IMR-90 (cell line): ENCODE results near the gene SSX2IP. TPM values are rescaled to one million over a fixed set of nuclear protein-coding genes. Genes with fewer than 3 reads are reported as not detected.

Experiments
- ATAC-seq: fragments of 200-7000 bp; cut with Tn5 transposase; 2 replicates; pipeline ENCODE4 v1.9.1; 2020; ENCODE audit warnings: low read depth, mild to moderate bottlenecking, moderate library complexity
- BruUV-seq: library from RNA; stranded (reverse); fragments of 400-500 nt; replicated peaks from 2 replicates; lab custom pipeline; 2021; lab: Mats Ljungman, UMichigan
- CTCF ChIA-PET: fragments of 300-600 bp; formaldehyde crosslinking; extraction: SDS; loops from one replicate; lab custom pipeline; 2021; ENCODE audit warnings: antibody characterized with exemption; lab: Yijun Ruan, JAX
- POLR2A ChIA-PET: fragments of 300-600 bp; sonication (Branson Sonifier 250); formaldehyde crosslinking; loops from one replicate; lab custom pipeline; 2022; ENCODE audit warnings: antibody characterized with exemption; ENCODE audit not compliant: unreplicated experiment; lab: Charles Lee
- DNase-seq: peaks from one replicate; pipeline ENCODE4 v3.0.0; 2013
- H2AFZ ChIP-seq: replicated peaks from 2 replicates; pipeline ENCODE3; 2013; ENCODE audit warnings: low read length, mild to moderate bottlenecking; ENCODE audit not compliant: poor library complexity
- H2AK5ac ChIP-seq: 2 replicates; pipeline ENCODE4 v1.6.1; 2013; ENCODE audit warnings: low read depth, low read length, inconsistent platforms
- H2AK9ac ChIP-seq: replicated peaks from 2 replicates; pipeline ENCODE3; 2013; ENCODE audit warnings: mild to moderate bottlenecking, low read depth, low read length, moderate library complexity; ENCODE audit not compliant: poor library complexity
- H2BK120ac ChIP-seq: 2 replicates; pipeline ENCODE4 v1.6.1; 2013; ENCODE audit warnings: low read depth, low read length, inconsistent platforms
- H2BK15ac ChIP-seq: 3 replicates; pipeline ENCODE4 v1.6.1; 2013; ENCODE audit warnings: low read depth, low read length, inconsistent platforms
- H2BK20ac ChIP-seq: 2 replicates; pipeline ENCODE4 v1.6.1; 2013; ENCODE audit warnings: low read depth, mild to moderate bottlenecking, inconsistent platforms, low read length, moderate library complexity
- H2BK5ac ChIP-seq: 2 replicates; pipeline ENCODE4 v1.6.1; 2013; ENCODE audit warnings: mild to moderate bottlenecking, low read depth, low read length, inconsistent platforms; ENCODE audit not compliant: poor library complexity, severe bottlenecking
- H3K14ac ChIP-seq: replicated peaks from 2 replicates; pipeline ENCODE4 v1.6.1; 2013; ENCODE audit warnings: low read depth, low read length, inconsistent platforms
- H3K18ac ChIP-seq: 2 replicates; pipeline ENCODE4 v1.6.1; 2013; ENCODE audit warnings: low read depth, low read length, control low read depth
- H3K23ac ChIP-seq: 2 replicates; pipeline ENCODE4 v1.6.1; 2013; ENCODE audit warnings: low read depth, low read length, inconsistent platforms
- H3K27ac ChIP-seq: 2 replicates; pipeline ENCODE4 v1.5.1; 2013; ENCODE audit warnings: mild to moderate bottlenecking, control low read depth, low read length; ENCODE audit not compliant: insufficient read depth
- H3K27me3 ChIP-seq: 2 replicates; pipeline ENCODE4 v1.6.1; 2013; ENCODE audit warnings: low read length; ENCODE audit not compliant: control insufficient read depth, insufficient read depth
- H3K36me3 ChIP-seq: 2 replicates; pipeline ENCODE4 v1.6.1; 2013; ENCODE audit warnings: low read length, mixed read lengths; ENCODE audit not compliant: control insufficient read depth, insufficient read depth
- H3K4ac ChIP-seq: 2 replicates; pipeline ENCODE4 v1.6.1; 2013; ENCODE audit warnings: low read depth, low read length, inconsistent platforms
- H3K4me1 ChIP-seq: 2 replicates; pipeline ENCODE4 v1.6.1; 2013; ENCODE audit warnings: low read length, mixed read lengths; ENCODE audit not compliant: control insufficient read depth, insufficient read depth
- H3K4me2 ChIP-seq: 2 replicates; pipeline ENCODE4 v1.6.1; 2013; ENCODE audit warnings: low read depth, mild to moderate bottlenecking, control low read depth, low read length, moderate library complexity
- H3K4me3 ChIP-seq: 2 replicates; pipeline ENCODE4 v1.5.1; 2013; ENCODE audit warnings: low read depth, mild to moderate bottlenecking, control low read depth, low read length, moderate library complexity; ENCODE audit not compliant: insufficient read depth
- H3K56ac ChIP-seq: 2 replicates; pipeline ENCODE4 v1.6.1; 2013; ENCODE audit warnings: low read length, inconsistent platforms; ENCODE audit not compliant: insufficient read depth; ENCODE audit errors: extremely low read depth
- H3K79me1 ChIP-seq, 2 experiments: 2 replicates each; pipeline ENCODE4 v1.6.1; 2013; ENCODE audit warnings: low read length in 2 of 2, inconsistent platforms in 1 of 2, low read depth in 1 of 2
- H3K9ac ChIP-seq: 2 replicates; pipeline ENCODE4 v1.6.1; 2013; ENCODE audit warnings: low read depth, low read length, control low read depth
- H3K9me1 ChIP-seq: 2 replicates; pipeline ENCODE4 v1.6.1; 2013; ENCODE audit warnings: low read length, inconsistent platforms; ENCODE audit not compliant: insufficient read depth
- H3K9me3 ChIP-seq: 2 replicates; pipeline ENCODE4 v1.6.1; 2013; ENCODE audit warnings: low read length; ENCODE audit not compliant: control insufficient read depth, insufficient read depth
- H4K20me1 ChIP-seq: 2 replicates; pipeline ENCODE4 v1.6.1; 2013; ENCODE audit warnings: low read length, inconsistent platforms; ENCODE audit not compliant: insufficient read depth
- H4K5ac ChIP-seq: 2 replicates; pipeline ENCODE4 v1.6.1; 2013; ENCODE audit warnings: mild to moderate bottlenecking, low read depth, low read length, control low read depth
- H4K8ac ChIP-seq, 2 experiments: 2 replicates each; pipeline ENCODE4 v1.6.1; 2013; ENCODE audit warnings: low read depth in 2 of 2, low read length in 2 of 2, control low read depth in 1 of 2, inconsistent platforms in 1 of 2
- H4K91ac ChIP-seq: 2 replicates; pipeline ENCODE4 v1.6.1; 2013; ENCODE audit warnings: low read depth, low read length, inconsistent platforms; ENCODE audit not compliant: insufficient read depth
- BHLHE40 ChIP-seq: fragments of 150-350 bp; IDR thresholded peaks from 2 replicates; pipeline ENCODE4 v1.6.1; 2016; ENCODE audit warnings: mild to moderate bottlenecking, low read depth, low read length
- CEBPB ChIP-seq: IDR thresholded peaks from 2 replicates; pipeline ENCODE4 v1.6.1; 2012; ENCODE audit warnings: low read depth, low read length, improper control_type of control experiment
- CHD1 ChIP-seq: IDR thresholded peaks from 2 replicates; pipeline ENCODE4 v1.6.1; 2012; ENCODE audit warnings: low read depth, low read length, improper control_type of control experiment
- CTCF ChIP-seq: conservative IDR thresholded peaks from 2 replicates; pipeline ENCODE4 v1.5.1; 2012; ENCODE audit warnings: mild to moderate bottlenecking, low read depth, low read length, improper control_type of control experiment
- FOS ChIP-seq: fragments of 150-350 bp; IDR thresholded peaks from 2 replicates; pipeline ENCODE4 v1.6.1; 2016; ENCODE audit warnings: low read depth, low read length
- MAFK ChIP-seq: IDR thresholded peaks from 2 replicates; pipeline ENCODE4 v1.6.1; 2012; ENCODE audit warnings: low read depth, low read length, improper control_type of control experiment
- MAZ ChIP-seq: IDR thresholded peaks from 2 replicates; pipeline ENCODE4 v1.6.1; 2012; ENCODE audit warnings: low read depth, mild to moderate bottlenecking, low read length, improper control_type of control experiment, moderate library complexity, borderline replicate concordance
- RAD21 ChIP-seq: IDR thresholded peaks from 2 replicates; pipeline ENCODE4 v1.6.1; 2012; ENCODE audit warnings: low read length, improper control_type of control experiment
- RCOR1 ChIP-seq: IDR thresholded peaks from 2 replicates; pipeline ENCODE4 v1.6.1; 2012; ENCODE audit warnings: mild to moderate bottlenecking, low read length, improper control_type of control experiment; ENCODE audit not compliant: insufficient replicate concordance
- RFX5 ChIP-seq: IDR thresholded peaks from 2 replicates; pipeline ENCODE4 v1.8.0; 2012; ENCODE audit warnings: low read depth, mild to moderate bottlenecking, low read length, moderate library complexity
- SMC3 ChIP-seq: fragments of 150-350 bp; IDR thresholded peaks from 2 replicates; pipeline ENCODE4 v1.6.1; 2016; ENCODE audit warnings: low read depth, mild to moderate bottlenecking, antibody characterized with exemption, low read length, moderate library complexity
- USF2 ChIP-seq: fragments of 150-350 bp; IDR thresholded peaks from 2 replicates; pipeline ENCODE4 v1.6.1; 2017; ENCODE audit warnings: mild to moderate bottlenecking, antibody characterized with exemption, low read length, low read depth
- WGBS, 2 experiments: methylation state at CpG; one replicate each; pipeline versions ENCODE4 v1.1.5 to v1.1.7; 2013; ENCODE audit warnings: missing lambda C conversion rate in 2 of 2; ENCODE audit not compliant: insufficient read length in 1 of 2; ENCODE audit errors: extremely low coverage in 2 of 2; 5-methylcytosine and 5-hydroxymethylcytosine counted together
- dilution Hi-C: fragments of 300-500 bp; cut with HindIII; formaldehyde crosslinking; loops from one replicate; pipeline ENCODE4 v1.14.3; 2018; ENCODE audit warnings: low sequenced_read_pairs; ENCODE audit not compliant: unreplicated experiment
- in situ Hi-C: fragments of 300-500 bp; cut with MboI; formaldehyde crosslinking; loops from 3 replicates; pipeline ENCODE4 v1.14.3; 2019; ENCODE audit warnings: low sequenced_read_pairs, inconsistent platforms, mixed read lengths
- intact Hi-C: fragments of 100-400 bp; cut with micrococcal nuclease; formaldehyde crosslinking; loops from 2 replicates; pipeline ENCODE4 v1.10.0; 2022
- polyA plus RNA-seq, 3 experiments: library from polyadenylated mRNA; depleted of rRNA; stranded (reverse); fragments of >200 nt; gene quantifications; 2 replicates each; pipeline ENCODE4 v1.2.3, GENCODE V29; 2012; ENCODE audit warnings: low replicate concordance in 1 of 3
- total RNA-seq: library from RNA; depleted of rRNA; stranded (reverse); fragments of >200 nt; gene quantifications from 2 replicates; pipeline ENCODE4 v1.2.3, GENCODE V29; 2012

Gene SSX2IP
- total and polyA plus RNA-seq, 2 of the 4 experiments (the other 2 are of a cell fraction), result 7.7 to 13.4 TPM

GRCh38 chr1:84620720-84621313 lies 69.4 kb downstream of the SSX2IP start:
- no peaks in the 10 kb centered on the region for H3K27me3 ChIP-seq
- H3K9ac ChIP-seq, result peak overlapping the region; percentile 79
- H3K23ac ChIP-seq, result peak overlapping the region; percentile 97
- in situ Hi-C loops, result loop anchor here (25.0 kb wide), 2 partner anchors 316 to 484 kb away; partner anchors contain the start of gene PRKACB
- peak overlapping the region; percentile 99 for H3K14ac ChIP-seq
- ChIA-PET CTCF (interaction anchor here (0.6 to 1.2 kb wide), 5 partner anchors 11 to 183 kb away, joined by 3 to 5 read pairs (median 3); no protein-coding TSS in a partner anchor), POLR2A (no interaction called here)
- peak overlapping the region; percentile 85 for H3K4me2 ChIP-seq
- peak; percentile 57 for DNase-seq
- intact Hi-C loops, result loop anchor here (1.0 to 10.0 kb wide), 7 partner anchors 47 to 314 kb away; partner anchors contain the start of genes CTBS, GNG5, RPF1 and SPATA1
- H3K27ac ChIP-seq, result peak overlapping the region; percentile 77
- H3K4me1 ChIP-seq, result peaks cover 6% of the 10 kb centered on the region
- H3K4ac ChIP-seq, result peak overlapping the region; percentile 97
- peak overlapping the region; percentile 87 for H2AK9ac ChIP-seq
- H2AFZ ChIP-seq, result peak overlapping the region; percentile 100
- peak overlapping the region; percentile 71 for H4K5ac ChIP-seq
- peak overlapping the region; percentile 97 for H2BK120ac ChIP-seq
- peak overlapping the region; percentile 89 for H4K91ac ChIP-seq
- H3K56ac ChIP-seq, result peak overlapping the region; percentile 77; the same call in 1 of the 2 replicates
- ATAC-seq, result peak; percentile 93
- H2BK20ac ChIP-seq, result peak overlapping the region; percentile 95
- BruUV-seq, result no TSS peak
- H4K20me1 ChIP-seq, result no peaks in the 10 kb centered on the region
- H3K36me3 ChIP-seq, result no peaks in the 10 kb centered on the region
- dilution Hi-C loops, result no loop called here
- H3K9me3 ChIP-seq, result no peaks in the 10 kb centered on the region
- peak overlapping the region; percentile 81 for H2BK5ac ChIP-seq
- 4% methylated on average over 29 of the region's 46 CpGs; no CpG with 5 or more reads in 1 of the 2 experiments for WGBS, 2 experiments
- no peak for TF ChIP-seq RCOR1
- no peak for TF ChIP-seq BHLHE40
- peak; percentile 63 for TF ChIP-seq CTCF
- no peak for TF ChIP-seq FOS
- no peak for TF ChIP-seq CEBPB
- no peak for TF ChIP-seq USF2
- TF ChIP-seq MAFK, result no peak
- TF ChIP-seq CHD1, result no peak
- no peak for TF ChIP-seq RFX5
- TF ChIP-seq SMC3, result peak; percentile 57
- peak; percentile 45; the same call in 1 of the 2 replicates for TF ChIP-seq MAZ
- peak; percentile 49 for TF ChIP-seq RAD21
- no peaks in the 10 kb centered on the region for H3K9me1 ChIP-seq
- H3K18ac ChIP-seq, result peak overlapping the region; percentile 60
- H4K8ac ChIP-seq, result peak overlapping the region; percentile 38 to 93; a peak in 3 of 4 replicates
- peak overlapping the region; percentile 72 for H3K4me3 ChIP-seq
- 0 out of 2 replicates have a peak overlapping the region, but pooled peaks have one; percentile 46 for H2AK5ac ChIP-seq
- peak overlapping the region; percentile 99; the same call in 2 of the 3 replicates for H2BK15ac ChIP-seq
- H3K79me1 ChIP-seq, result no peaks in the 10 kb centered on the region
